Measurements from ENCODE around the gene POLL. TPM values are rescaled to one million over a fixed set of nuclear protein-coding genes. Genes with fewer than 3 reads are reported as not detected.
"Not testable (repeated sequence)": the region's sequence is repeated elsewhere in the genome, so short reads cannot be mapped to it uniquely, and the experiment has no call there.

Gene POLL
- total RNA-seq, 1 donor from 2014 or later = 22.8 TPM

- H3K36me3 Mint-ChIP-seq = peaks cover 21% of the 10 kb centered on the region
- DNase-seq (ENCODE audit: low spot score) = no peak
- H3K27ac Mint-ChIP-seq = no peak overlapping the region
These were observed 13.5 kb upstream of the POLL start for GRCh38 chr10:101601541-101601940.

DNA sequence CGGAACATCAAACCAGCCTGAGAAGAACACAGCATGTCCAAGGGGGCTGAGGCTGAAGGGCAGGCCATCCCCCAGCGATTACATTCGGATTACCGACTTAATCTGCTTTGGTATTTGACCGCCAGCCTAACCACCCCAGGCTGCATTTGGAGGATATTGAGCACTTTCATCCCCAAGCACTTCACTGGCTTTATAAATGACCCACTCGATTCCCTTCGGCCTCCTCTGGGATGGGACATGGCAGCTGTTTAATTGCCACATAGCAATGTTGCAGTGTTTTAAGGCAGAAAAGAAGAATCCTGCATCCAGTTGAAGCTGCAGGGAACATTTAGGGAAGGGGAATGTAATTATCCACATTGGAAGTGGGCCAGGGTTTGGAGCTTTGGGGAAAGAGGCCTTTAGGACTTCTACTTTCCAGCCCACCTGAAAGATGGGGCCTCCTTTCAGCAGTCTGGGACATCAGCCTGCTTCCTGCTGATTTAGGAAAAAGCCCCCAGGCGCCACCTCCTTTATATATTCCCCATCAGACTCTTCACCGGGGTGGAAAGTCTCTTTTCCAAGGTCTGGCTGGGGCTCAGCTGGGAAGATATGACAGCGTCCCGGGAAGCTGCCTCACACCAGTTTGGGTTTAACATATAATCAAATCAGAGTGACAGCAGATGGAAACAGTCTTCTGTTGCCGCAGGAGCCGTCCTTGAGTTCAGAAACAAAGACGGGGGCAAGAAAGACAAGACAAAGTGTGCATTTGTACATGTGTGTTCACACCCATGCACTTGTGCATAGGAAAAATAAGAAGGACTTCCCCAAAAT, 9.2 kb upstream of the POLL start:
- peaks cover 45% of the 10 kb centered on the region for H4K20me1 ChIP-seq (ENCODE audit: low read depth)
- peak; percentile 76 for DNase-seq (ENCODE audit: low spot score)
- Mint-ChIP-seq H3K36me3 (peaks cover 12% of the 10 kb centered on the region), H3K27ac (peak overlapping the region; percentile 57), H3K27me3 (ENCODE audit: insufficient read depth, low read depth) (peaks cover 29% of the 10 kb centered on the region), H3K9me3 (no peaks in the 10 kb centered on the region), H3K4me3 (peak overlapping the region; percentile 57), H3K4me1 (peaks cover 58% of the 10 kb centered on the region)
- no peak overlapping the region for H3K4me3 ChIP-seq
- H3K4me2 ChIP-seq = peak overlapping the region; percentile 40
- H3K36me3 ChIP-seq = no peaks in the 10 kb centered on the region
- peaks cover 12% of the 10 kb centered on the region for H3K4me1 ChIP-seq
- H3K27ac ChIP-seq = no peak overlapping the region
- peaks cover 32% of the 10 kb centered on the region for H3F3A ChIP-seq (ENCODE audit: low read depth)
- H3K79me2 ChIP-seq (ENCODE audit: low read depth) = no peaks in the 10 kb centered on the region
- no peak overlapping the region for H2AFZ ChIP-seq (replicated peaks)
- H3K27me3 ChIP-seq = peaks cover 78% of the 10 kb centered on the region
- TF ChIP-seq EZH2 (IDR thresholded peaks at IDR 0.05) (no peak), EZH2phosphoT487 (IDR thresholded peaks at IDR 0.05) (peak; percentile 41)
- TF ChIP-seq, protein P1, sequence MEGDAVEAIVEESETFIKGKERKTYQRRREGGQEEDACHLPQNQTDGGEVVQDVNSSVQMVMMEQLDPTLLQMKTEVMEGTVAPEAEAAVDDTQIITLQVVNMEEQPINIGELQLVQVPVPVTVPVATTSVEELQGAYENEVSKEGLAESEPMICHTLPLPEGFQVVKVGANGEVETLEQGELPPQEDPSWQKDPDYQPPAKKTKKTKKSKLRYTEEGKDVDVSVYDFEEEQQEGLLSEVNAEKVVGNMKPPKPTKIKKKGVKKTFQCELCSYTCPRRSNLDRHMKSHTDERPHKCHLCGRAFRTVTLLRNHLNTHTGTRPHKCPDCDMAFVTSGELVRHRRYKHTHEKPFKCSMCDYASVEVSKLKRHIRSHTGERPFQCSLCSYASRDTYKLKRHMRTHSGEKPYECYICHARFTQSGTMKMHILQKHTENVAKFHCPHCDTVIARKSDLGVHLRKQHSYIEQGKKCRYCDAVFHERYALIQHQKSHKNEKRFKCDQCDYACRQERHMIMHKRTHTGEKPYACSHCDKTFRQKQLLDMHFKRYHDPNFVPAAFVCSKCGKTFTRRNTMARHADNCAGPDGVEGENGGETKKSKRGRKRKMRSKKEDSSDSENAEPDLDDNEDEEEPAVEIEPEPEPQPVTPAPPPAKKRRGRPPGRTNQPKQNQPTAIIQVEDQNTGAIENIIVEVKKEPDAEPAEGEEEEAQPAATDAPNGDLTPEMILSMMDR (IDR thresholded peaks at IDR 0.05) = no peak
- no peak overlapping the region for H3K9ac ChIP-seq
- H3K9me3 ChIP-seq (ENCODE audit: low read depth) = no peaks in the 10 kb centered on the region

More at GRCh38 chr10:101601541-101601940, 13.5 kb upstream of the POLL start:
- H3K27me3 ChIP-seq = peaks cover 36% of the 10 kb centered on the region
- H4K20me1 ChIP-seq (ENCODE audit: low read depth) = peaks cover 26% of the 10 kb centered on the region
- no peak overlapping the region for H3K27ac ChIP-seq
- no peaks in the 10 kb centered on the region for H3K79me2 ChIP-seq (ENCODE audit: low read depth)
- H3K4me2 ChIP-seq = no peak overlapping the region
- H3K4me1 Mint-ChIP-seq = peaks cover 47% of the 10 kb centered on the region
- no peak overlapping the region for H2AFZ ChIP-seq (replicated peaks)
- peaks cover 23% of the 10 kb centered on the region for H3K27me3 Mint-ChIP-seq (ENCODE audit: insufficient read depth, low read depth)
- H3K36me3 ChIP-seq = no peaks in the 10 kb centered on the region
- TF ChIP-seq EZH2 (IDR thresholded peaks at IDR 0.05) (no peak), EZH2phosphoT487 (IDR thresholded peaks at IDR 0.05) (no peak)
- TF ChIP-seq, protein P1 (IDR thresholded peaks at IDR 0.05) = no peak
- no peak overlapping the region for H3K4me3 ChIP-seq
- H3K4me3 Mint-ChIP-seq = no peak overlapping the region
- H3K9ac ChIP-seq = no peak overlapping the region
- no peaks in the 10 kb centered on the region for H3K9me3 Mint-ChIP-seq
- H3K4me1 ChIP-seq = peaks cover 9% of the 10 kb centered on the region
- H3F3A ChIP-seq (ENCODE audit: low read depth) = peaks cover 40% of the 10 kb centered on the region
- H3K9me3 ChIP-seq (ENCODE audit: low read depth) = no peaks in the 10 kb centered on the region

GRCh38 chr10:101595591-101596433, 7.8 kb upstream of the POLL start:
- Mint-ChIP-seq H3K4me3 (no peak overlapping the region), H3K27ac (no peak overlapping the region), H3K9me3 (no peaks in the 10 kb centered on the region), H3K27me3 (ENCODE audit: insufficient read depth, low read depth) (peaks cover 21% of the 10 kb centered on the region), H3K4me1 (peaks cover 44% of the 10 kb centered on the region), H3K36me3 (peaks cover 10% of the 10 kb centered on the region)
- peaks cover 12% of the 10 kb centered on the region for H3K4me1 ChIP-seq
- H3F3A ChIP-seq (ENCODE audit: low read depth) = peaks cover 23% of the 10 kb centered on the region
- H3K9ac ChIP-seq = no peak overlapping the region
- H3K9me3 ChIP-seq (ENCODE audit: low read depth) = no peaks in the 10 kb centered on the region
- peaks cover 46% of the 10 kb centered on the region for H4K20me1 ChIP-seq (ENCODE audit: low read depth)
- H3K79me2 ChIP-seq (ENCODE audit: low read depth) = no peaks in the 10 kb centered on the region
- no peak overlapping the region for H3K27ac ChIP-seq
- no peak for DNase-seq (ENCODE audit: low spot score)
- TF ChIP-seq, protein P1 (IDR thresholded peaks at IDR 0.05) = no peak
- TF ChIP-seq EZH2 (IDR thresholded peaks at IDR 0.05) = no peak
- TF ChIP-seq EZH2phosphoT487 (IDR thresholded peaks at IDR 0.05) = no peak
- H2AFZ ChIP-seq (replicated peaks) = no peak overlapping the region
- H3K27me3 ChIP-seq = peaks cover 78% of the 10 kb centered on the region
- no peak overlapping the region for H3K4me2 ChIP-seq
- no peaks in the 10 kb centered on the region for H3K36me3 ChIP-seq
- no peak overlapping the region for H3K4me3 ChIP-seq

GRCh38 chr10:101593331-101593730, 5.3 kb upstream of the POLL start:
- not testable (repeated sequence) for H3K4me3 Mint-ChIP-seq; DNase-seq (ENCODE audit: low spot score); H3K4me2 ChIP-seq; H3K4me3 ChIP-seq; H3K27ac ChIP-seq; H3K9me3 ChIP-seq (ENCODE audit: low read depth); H3K9me3 Mint-ChIP-seq; H2AFZ ChIP-seq (replicated peaks); H3K9ac ChIP-seq; H3K79me2 ChIP-seq (ENCODE audit: low read depth); H3K27ac Mint-ChIP-seq; H3K36me3 Mint-ChIP-seq; H3K36me3 ChIP-seq
- Histone ChIP-seq H3K4me1 (peaks cover 19% of the 10 kb centered on the region), H3F3A (ENCODE audit: low read depth) (peaks cover 23% of the 10 kb centered on the region), H3K27me3 (peaks cover 60% of the 10 kb centered on the region), H4K20me1 (ENCODE audit: low read depth) (peaks cover 45% of the 10 kb centered on the region)
- H3K27me3 Mint-ChIP-seq (ENCODE audit: insufficient read depth, low read depth) = peaks cover 16% of the 10 kb centered on the region
- peaks cover 43% of the 10 kb centered on the region for H3K4me1 Mint-ChIP-seq
